ENCODE data around the gene NAALADL2.
"Not testable (repeated sequence)": the region's sequence is repeated elsewhere in the genome, so short reads cannot be mapped to it uniquely, and the experiment has no call there.

Gene NAALADL2

GRCh38 chr3:175391601-175392000, 532.5 kb downstream of the NAALADL2 start:
- no peak for DNase-seq

GRCh38 chr3:175392653-175393052, 533.5 kb downstream of the NAALADL2 start:
- DNase-seq, result no peak

- DNase-seq, result no peak
Observed at GRCh38 chr3:175397372-175397771, 538.2 kb downstream of the NAALADL2 start.

GRCh38 chr3:175398676-175399075, 539.5 kb downstream of the NAALADL2 start:
- no peak for DNase-seq

GRCh38 chr3:175399156-175399840, 540.2 kb downstream of the NAALADL2 start:
- DNase-seq, result no peak

GRCh38 chr3:175404027-175404426, 544.9 kb downstream of the NAALADL2 start:
- no peak for DNase-seq

- DNase-seq, result no peak
Observed at GRCh38 chr3:175404621-175405020, 545.5 kb downstream of the NAALADL2 start.

GRCh38 chr3:175410251-175410650, 551.1 kb downstream of the NAALADL2 start:
- no peak for DNase-seq

GRCh38 chr3:175411405-175411804, 552.3 kb downstream of the NAALADL2 start:
- no peak for DNase-seq

- DNase-seq, result no peak
Observed at GRCh38 chr3:175411946-175412345, 552.8 kb downstream of the NAALADL2 start.

GRCh38 chr3:175413926-175414325, 554.8 kb downstream of the NAALADL2 start:
- DNase-seq, result no peak

GRCh38 chr3:175416600-175416999, 557.5 kb downstream of the NAALADL2 start:
- DNase-seq, result no peak

- no peak for DNase-seq
Observed at GRCh38 chr3:175417426-175417825, 558.3 kb downstream of the NAALADL2 start.

- DNase-seq, result no peak
Observed at GRCh38 chr3:175421902-175422301, 562.8 kb downstream of the NAALADL2 start.

- no peak for DNase-seq
Observed at GRCh38 chr3:175422744-175423143, 563.6 kb downstream of the NAALADL2 start.

GRCh38 chr3:175423848-175424247, 564.7 kb downstream of the NAALADL2 start:
- not testable (repeated sequence) for DNase-seq

- DNase-seq, result no peak
Observed at GRCh38 chr3:175426805-175427204, 567.7 kb downstream of the NAALADL2 start.

- DNase-seq, result no peak
Observed at GRCh38 chr3:175428466-175428865, 569.3 kb downstream of the NAALADL2 start.

GRCh38 chr3:175430983-175431773, 572.0 kb downstream of the NAALADL2 start:
- no peak for DNase-seq

GRCh38 chr3:175432376-175433025, 573.4 kb downstream of the NAALADL2 start:
- peak; percentile 52 for DNase-seq

- DNase-seq, result no peak
Observed at GRCh38 chr3:175433026-175433674, 574.0 kb downstream of the NAALADL2 start.

- no peak for DNase-seq
Observed at GRCh38 chr3:175434561-175434960, 575.4 kb downstream of the NAALADL2 start.

GRCh38 chr3:175443682-175444081, 584.5 kb downstream of the NAALADL2 start:
- DNase-seq, result no peak

Data from NCI-H524 treated with DMSO at 0.1 percent for 48 hours (cell line).